SK-N-SH treated with all-trans-retinoic acid at 6 μM for 48 hours (cell line): ENCODE measurements around the gene DRD4.

Experiments
- ATAC-seq: fragments of 200-7000 bp; cut with Tn5 transposase; 3 replicates; pipeline ENCODE4 v1.9.1; 2020; ENCODE audit warnings: mild to moderate bottlenecking, moderate library complexity
- BACH2 ChIP-seq: fragments of 250-450 bp; sonication (Bioruptor Pico); IDR thresholded peaks from 2 replicates; pipeline ENCODE4 v1.9.0; 2021; ENCODE audit warnings: mild to moderate bottlenecking, borderline replicate concordance
- CSDC2 ChIP-seq: fragments of 250-450 bp; sonication (Bioruptor Pico); IDR thresholded peaks from 2 replicates; pipeline ENCODE4 v1.5.0; 2020; ENCODE audit warnings: mild to moderate bottlenecking, moderate library complexity
- ESRRG ChIP-seq: fragments of 250-450 bp; sonication (Bioruptor Pico); IDR thresholded peaks from 2 replicates; pipeline ENCODE4 v1.6.1; 2021; ENCODE audit warnings: mild to moderate bottlenecking
- GLIS3 ChIP-seq: fragments of 250-450 bp; sonication (Bioruptor Pico); IDR thresholded peaks from 2 replicates; pipeline ENCODE4 v1.5.0; 2020; ENCODE audit warnings: mild to moderate bottlenecking, moderate library complexity
- OSR1 ChIP-seq: fragments of 250-450 bp; sonication (Bioruptor Pico); IDR thresholded peaks from 2 replicates; pipeline ENCODE4 v1.8.0; 2022; ENCODE audit warnings: moderate library complexity, mild to moderate bottlenecking, inconsistent platforms
- POU6F1 ChIP-seq: fragments of 250-450 bp; sonication (Bioruptor Pico); IDR thresholded peaks from 2 replicates; pipeline ENCODE4 v1.8.0; 2021; ENCODE audit warnings: low read depth, mild to moderate bottlenecking, moderate library complexity, borderline replicate concordance
- PPARA ChIP-seq: fragments of 250-450 bp; sonication (Bioruptor Pico); IDR thresholded peaks from 2 replicates; pipeline ENCODE4 v1.5.0; 2020; ENCODE audit warnings: mild to moderate bottlenecking, borderline replicate concordance
- RARB ChIP-seq: fragments of 250-450 bp; sonication (Bioruptor Pico); IDR thresholded peaks from 2 replicates; pipeline ENCODE4 v1.8.0; 2021; ENCODE audit warnings: mild to moderate bottlenecking, moderate library complexity
- TCF4 ChIP-seq: fragments of 250-450 bp; sonication (Bioruptor Pico); IDR thresholded peaks from 2 replicates; pipeline ENCODE4 v1.8.0; 2021; ENCODE audit warnings: mild to moderate bottlenecking, moderate library complexity, borderline replicate concordance
- TOX ChIP-seq: fragments of 250-450 bp; sonication (Bioruptor Pico); IDR thresholded peaks from 2 replicates; pipeline ENCODE4 v1.8.0; 2021; ENCODE audit warnings: mild to moderate bottlenecking, moderate library complexity, borderline replicate concordance
- ZC3H10 ChIP-seq: fragments of 250-450 bp; sonication (Bioruptor Pico); IDR thresholded peaks from 2 replicates; pipeline ENCODE4 v1.5.1; 2021; ENCODE audit warnings: mild to moderate bottlenecking, moderate library complexity
- ZFP3 ChIP-seq: fragments of 250-450 bp; sonication (Bioruptor Pico); IDR thresholded peaks from 2 replicates; pipeline ENCODE4 v1.5.0; 2020; ENCODE audit warnings: mild to moderate bottlenecking, moderate library complexity
- ZFP30 ChIP-seq: fragments of 450-650 bp; formaldehyde crosslinking; IDR thresholded peaks from 2 replicates; pipeline ENCODE4 v1.5.0; 2022; ENCODE audit warnings: mild to moderate bottlenecking, moderate library complexity
- ZNF565 ChIP-seq: fragments of 450-650 bp; formaldehyde crosslinking; conservative IDR thresholded peaks from 2 replicates; pipeline ENCODE4 v1.5.0; 2020; ENCODE audit warnings: low read depth, mild to moderate bottlenecking, moderate library complexity
- ZNF8 ChIP-seq: fragments of 450-650 bp; formaldehyde crosslinking; IDR thresholded peaks from 2 replicates; pipeline ENCODE4 v1.5.0; 2020; ENCODE audit warnings: mild to moderate bottlenecking, moderate library complexity
- TF ChIP-seq, protein P1 (sequence below): fragments of 250-450 bp; sonication (Bioruptor Pico); IDR thresholded peaks from 2 replicates; pipeline ENCODE4 v1.5.0; 2020; ENCODE audit warnings: mild to moderate bottlenecking, moderate library complexity
- TF ChIP-seq, protein P2 (sequence below): fragments of 250-450 bp; sonication (Bioruptor Pico); IDR thresholded peaks from 2 replicates; pipeline ENCODE4 v1.5.1; 2020; ENCODE audit warnings: low read depth, mild to moderate bottlenecking, moderate library complexity
- TF ChIP-seq, protein P3 (sequence below): fragments of 250-450 bp; sonication (Bioruptor Pico); IDR thresholded peaks from 2 replicates; pipeline ENCODE4 v1.8.0; 2020; ENCODE audit warnings: mild to moderate bottlenecking, moderate library complexity, borderline replicate concordance

The DRD4 gene

DNA sequence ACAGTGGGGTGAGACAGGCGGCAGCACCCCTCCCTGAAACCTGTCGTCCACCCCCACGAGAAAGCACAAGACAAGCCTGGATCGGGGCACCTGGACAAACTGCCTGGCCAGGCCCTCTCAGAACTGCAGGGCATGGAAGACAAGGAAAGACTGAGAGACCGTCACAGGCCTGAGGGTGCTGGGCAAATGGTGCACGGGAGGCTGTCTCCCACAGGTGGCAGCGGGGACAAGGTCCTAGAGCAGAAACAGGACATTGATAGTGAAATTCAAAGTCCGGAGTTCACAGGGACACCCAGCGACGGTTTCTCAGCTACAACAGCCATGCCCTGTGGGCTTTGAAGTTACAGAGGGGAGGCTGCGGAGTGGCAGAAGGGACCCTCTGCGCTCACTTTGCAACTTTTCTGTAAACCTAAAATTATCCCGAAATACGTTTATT lies 20.6 kb downstream of the DRD4 start:
- ATAC-seq: no peak
- TF ChIP-seq ZFP3 (CRISPR knock-in tag): no peak
- no peak for TF ChIP-seq CSDC2 (CRISPR knock-in tag)
- TF ChIP-seq OSR1 (CRISPR knock-in tag): no peak
- no peak for TF ChIP-seq RARB (CRISPR knock-in tag)
- no peak for TF ChIP-seq BACH2 (CRISPR knock-in tag)
- TF ChIP-seq ZNF565: no peak
- TF ChIP-seq ZFP30 (CRISPR knock-in tag): no peak
- TF ChIP-seq PPARA (CRISPR knock-in tag): no peak
- TF ChIP-seq, protein P1, sequence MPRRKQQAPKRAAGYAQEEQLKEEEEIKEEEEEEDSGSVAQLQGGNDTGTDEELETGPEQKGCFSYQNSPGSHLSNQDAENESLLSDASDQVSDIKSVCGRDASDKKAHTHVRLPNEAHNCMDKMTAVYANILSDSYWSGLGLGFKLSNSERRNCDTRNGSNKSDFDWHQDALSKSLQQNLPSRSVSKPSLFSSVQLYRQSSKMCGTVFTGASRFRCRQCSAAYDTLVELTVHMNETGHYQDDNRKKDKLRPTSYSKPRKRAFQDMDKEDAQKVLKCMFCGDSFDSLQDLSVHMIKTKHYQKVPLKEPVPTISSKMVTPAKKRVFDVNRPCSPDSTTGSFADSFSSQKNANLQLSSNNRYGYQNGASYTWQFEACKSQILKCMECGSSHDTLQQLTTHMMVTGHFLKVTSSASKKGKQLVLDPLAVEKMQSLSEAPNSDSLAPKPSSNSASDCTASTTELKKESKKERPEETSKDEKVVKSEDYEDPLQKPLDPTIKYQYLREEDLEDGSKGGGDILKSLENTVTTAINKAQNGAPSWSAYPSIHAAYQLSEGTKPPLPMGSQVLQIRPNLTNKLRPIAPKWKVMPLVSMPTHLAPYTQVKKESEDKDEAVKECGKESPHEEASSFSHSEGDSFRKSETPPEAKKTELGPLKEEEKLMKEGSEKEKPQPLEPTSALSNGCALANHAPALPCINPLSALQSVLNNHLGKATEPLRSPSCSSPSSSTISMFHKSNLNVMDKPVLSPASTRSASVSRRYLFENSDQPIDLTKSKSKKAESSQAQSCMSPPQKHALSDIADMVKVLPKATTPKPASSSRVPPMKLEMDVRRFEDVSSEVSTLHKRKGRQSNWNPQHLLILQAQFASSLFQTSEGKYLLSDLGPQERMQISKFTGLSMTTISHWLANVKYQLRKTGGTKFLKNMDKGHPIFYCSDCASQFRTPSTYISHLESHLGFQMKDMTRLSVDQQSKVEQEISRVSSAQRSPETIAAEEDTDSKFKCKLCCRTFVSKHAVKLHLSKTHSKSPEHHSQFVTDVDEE (CRISPR knock-in tag): no peak
- TF ChIP-seq POU6F1 (CRISPR knock-in tag): no peak
- no peak for TF ChIP-seq GLIS3 (CRISPR knock-in tag)
- TF ChIP-seq ZNF8 (CRISPR knock-in tag): no peak
- TF ChIP-seq TCF4 (CRISPR knock-in tag): no peak
- TF ChIP-seq, protein P2, sequence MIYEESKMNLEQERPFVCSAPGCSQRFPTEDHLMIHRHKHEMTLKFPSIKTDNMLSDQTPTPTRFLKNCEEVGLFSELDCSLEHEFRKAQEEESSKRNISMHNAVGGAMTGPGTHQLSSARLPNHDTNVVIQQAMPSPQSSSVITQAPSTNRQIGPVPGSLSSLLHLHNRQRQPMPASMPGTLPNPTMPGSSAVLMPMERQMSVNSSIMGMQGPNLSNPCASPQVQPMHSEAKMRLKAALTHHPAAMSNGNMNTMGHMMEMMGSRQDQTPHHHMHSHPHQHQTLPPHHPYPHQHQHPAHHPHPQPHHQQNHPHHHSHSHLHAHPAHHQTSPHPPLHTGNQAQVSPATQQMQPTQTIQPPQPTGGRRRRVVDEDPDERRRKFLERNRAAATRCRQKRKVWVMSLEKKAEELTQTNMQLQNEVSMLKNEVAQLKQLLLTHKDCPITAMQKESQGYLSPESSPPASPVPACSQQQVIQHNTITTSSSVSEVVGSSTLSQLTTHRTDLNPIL (CRISPR knock-in tag): no peak
- TF ChIP-seq ESRRG (CRISPR knock-in tag): no peak
- TF ChIP-seq TOX: no peak
- TF ChIP-seq, protein P3, sequence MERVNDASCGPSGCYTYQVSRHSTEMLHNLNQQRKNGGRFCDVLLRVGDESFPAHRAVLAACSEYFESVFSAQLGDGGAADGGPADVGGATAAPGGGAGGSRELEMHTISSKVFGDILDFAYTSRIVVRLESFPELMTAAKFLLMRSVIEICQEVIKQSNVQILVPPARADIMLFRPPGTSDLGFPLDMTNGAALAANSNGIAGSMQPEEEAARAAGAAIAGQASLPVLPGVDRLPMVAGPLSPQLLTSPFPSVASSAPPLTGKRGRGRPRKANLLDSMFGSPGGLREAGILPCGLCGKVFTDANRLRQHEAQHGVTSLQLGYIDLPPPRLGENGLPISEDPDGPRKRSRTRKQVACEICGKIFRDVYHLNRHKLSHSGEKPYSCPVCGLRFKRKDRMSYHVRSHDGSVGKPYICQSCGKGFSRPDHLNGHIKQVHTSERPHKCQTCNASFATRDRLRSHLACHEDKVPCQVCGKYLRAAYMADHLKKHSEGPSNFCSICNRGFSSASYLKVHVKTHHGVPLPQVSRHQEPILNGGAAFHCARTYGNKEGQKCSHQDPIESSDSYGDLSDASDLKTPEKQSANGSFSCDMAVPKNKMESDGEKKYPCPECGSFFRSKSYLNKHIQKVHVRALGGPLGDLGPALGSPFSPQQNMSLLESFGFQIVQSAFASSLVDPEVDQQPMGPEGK (CRISPR knock-in tag): no peak

GRCh38 chr11:659532-660085 lies 22.5 kb downstream of the DRD4 start:
- TF ChIP-seq POU6F1 (CRISPR knock-in tag): no peak
- TF ChIP-seq ZNF565: no peak
- no peak for TF ChIP-seq GLIS3 (CRISPR knock-in tag)
- no peak for TF ChIP-seq ZC3H10
- no peak for TF ChIP-seq TOX
- TF ChIP-seq RARB (CRISPR knock-in tag): no peak
- TF ChIP-seq OSR1 (CRISPR knock-in tag): no peak
- no peak for TF ChIP-seq ESRRG (CRISPR knock-in tag)
- TF ChIP-seq BACH2 (CRISPR knock-in tag): no peak
- TF ChIP-seq, protein P2 (CRISPR knock-in tag): no peak
- TF ChIP-seq ZFP3 (CRISPR knock-in tag): no peak
- TF ChIP-seq, protein P1 (CRISPR knock-in tag): no peak
- ATAC-seq: no peak
